HepG2 (cell line): Measurements from ENCODE around the gene CDK3. TPM values are rescaled to one million over a fixed set of nuclear protein-coding genes. Genes with fewer than 3 reads are reported as not detected.

Experiments
- AFF4 ChIP-seq: sonication (generic); formaldehyde crosslinking; IDR thresholded peaks from 2 replicates; pipeline ENCODE4 v1.4.0; 2020; ENCODE audit warnings: missing genetic modification reagents
- AGO1 ChIP-seq: fragments of 200-400 bp; formaldehyde crosslinking; IDR thresholded peaks from 2 replicates; pipeline ENCODE4 v1.6.1; 2017; ENCODE audit warnings: mild to moderate bottlenecking, low read depth, low read length, moderate library complexity; ENCODE audit not compliant: poor library complexity, severe bottlenecking
- BCL3 ChIP-seq: sonication (generic); formaldehyde crosslinking; IDR thresholded peaks from 2 replicates; pipeline ENCODE4 v1.5.1; 2020; ENCODE audit warnings: mild to moderate bottlenecking, missing genetic modification reagents, moderate library complexity
- EED ChIP-seq: sonication (generic); formaldehyde crosslinking; IDR thresholded peaks from 2 replicates; pipeline ENCODE4 v1.5.0; 2020; ENCODE audit warnings: mild to moderate bottlenecking, missing genetic modification reagents
- FLYWCH1 ChIP-seq: sonication (generic); formaldehyde crosslinking; IDR thresholded peaks from 2 replicates; pipeline ENCODE4 v1.8.1; 2023; ENCODE audit warnings: mild to moderate bottlenecking, missing genetic modification reagents
- HES4 ChIP-seq: sonication (generic); formaldehyde crosslinking; IDR thresholded peaks from 2 replicates; pipeline ENCODE4 v1.9.0; 2021; ENCODE audit warnings: mild to moderate bottlenecking, missing genetic modification reagents, borderline replicate concordance
- HNRNPH1 ChIP-seq: fragments of 200-400 bp; formaldehyde crosslinking; optimal IDR thresholded peaks from 2 replicates; pipeline ENCODE3; 2017; ENCODE audit warnings: mild to moderate bottlenecking, low read depth, low read length
- KMT2B ChIP-seq: IDR thresholded peaks from 2 replicates; pipeline ENCODE4 v1.6.1; 2016; ENCODE audit warnings: missing genetic modification reagents, missing compliant biosample characterization
- LBX2 ChIP-seq: sonication (generic); formaldehyde crosslinking; IDR thresholded peaks from 2 replicates; pipeline ENCODE4 v1.5.0; 2020; ENCODE audit warnings: missing genetic modification reagents, mild to moderate bottlenecking, borderline replicate concordance
- NCOA2 ChIP-seq: sonication (generic); formaldehyde crosslinking; IDR thresholded peaks from 2 replicates; pipeline ENCODE4 v1.8.0; 2022; ENCODE audit warnings: inconsistent platforms
- PCBP1 ChIP-seq: fragments of 200-400 bp; formaldehyde crosslinking; IDR thresholded peaks from 2 replicates; pipeline ENCODE4 v1.6.1; 2017; ENCODE audit warnings: mild to moderate bottlenecking, low read depth, low read length, borderline replicate concordance
- PHF8 ChIP-seq: sonication (generic); formaldehyde crosslinking; IDR thresholded peaks from 2 replicates; pipeline ENCODE4 v1.5.0; 2020; ENCODE audit warnings: missing genetic modification reagents
- POLR2A ChIP-seq, 2 experiments: IDR thresholded peaks; 2 replicates each; pipeline ENCODE4 v1.6.1; 2011; ENCODE audit warnings: low read depth in 2 of 2, low read length in 2 of 2, mild to moderate bottlenecking in 1 of 2, moderate library complexity in 1 of 2; ENCODE audit not compliant: insufficient read depth in 1 of 2
- RBM39 ChIP-seq: fragments of 200-400 bp; formaldehyde crosslinking; IDR thresholded peaks from one replicate; pipeline ENCODE4 v1.6.1; 2018; ENCODE audit warnings: antibody characterized with exemption, mild to moderate bottlenecking, low read depth, low read length; ENCODE audit not compliant: poor library complexity, severe bottlenecking
- RFXAP ChIP-seq: sonication (generic); formaldehyde crosslinking; IDR thresholded peaks from 2 replicates; pipeline ENCODE4 v1.4.0; 2020; ENCODE audit warnings: missing genetic modification reagents, borderline replicate concordance
- RNF219 ChIP-seq: sonication (generic); formaldehyde crosslinking; IDR thresholded peaks from 2 replicates; pipeline ENCODE4 v1.5.0; 2020; ENCODE audit warnings: mild to moderate bottlenecking, missing genetic modification reagents
- ZC3H4 ChIP-seq: sonication (generic); formaldehyde crosslinking; IDR thresholded peaks from 2 replicates; pipeline ENCODE4 v1.4.0; 2020; ENCODE audit warnings: missing genetic modification reagents, borderline replicate concordance
- ZNF251 ChIP-seq: sonication (generic); formaldehyde crosslinking; IDR thresholded peaks from 2 replicates; pipeline ENCODE4 v1.9.0; 2021; ENCODE audit warnings: mild to moderate bottlenecking, missing genetic modification reagents
- ZNF563 ChIP-seq: sonication (generic); formaldehyde crosslinking; IDR thresholded peaks from 2 replicates; pipeline ENCODE4 v1.8.0; 2022; ENCODE audit warnings: mild to moderate bottlenecking, moderate library complexity, missing genetic modification reagents
- ZNF619 ChIP-seq: sonication (generic); formaldehyde crosslinking; IDR thresholded peaks from 2 replicates; pipeline ENCODE4 v1.4.0; 2020; ENCODE audit warnings: mild to moderate bottlenecking, missing genetic modification reagents
- ZSCAN22 ChIP-seq: sonication (generic); formaldehyde crosslinking; IDR thresholded peaks from 2 replicates; pipeline ENCODE4 v1.4.0; 2020; ENCODE audit warnings: mild to moderate bottlenecking, missing genetic modification reagents
- ZSCAN29 ChIP-seq: sonication (generic); formaldehyde crosslinking; conservative IDR thresholded peaks from 2 replicates; pipeline ENCODE4 v1.4.0; 2020; ENCODE audit warnings: mild to moderate bottlenecking, missing genetic modification reagents
- polyA plus RNA-seq, 8 experiments: library from polyadenylated mRNA; depleted of rRNA in 3 of 8; stranded (reverse) in 7 of 8; unstranded in 1 of 8; fragments of >200 nt; fragmentation: Illumina TruSeq in 4 of 8; extraction: Trizol in 4 of 8; gene quantifications; 2 replicates each; pipeline versions ENCODE4 v1.2.1 to v1.2.3, GENCODE V29; 2011 to 2016; ENCODE audit warnings: low read depth in 4 of 8, missing spikeins in 1 of 8, mixed read lengths in 1 of 8; ENCODE audit not compliant: insufficient read depth in 1 of 8
- total RNA-seq, 5 experiments: library from RNA; depleted of rRNA; stranded (reverse); fragments of >200 nt; fragmentation: Illumina TruSeq; extraction: Trizol; gene quantifications; 2 replicates each; pipeline ENCODE4 v1.2.3, GENCODE V29; 2016; ENCODE audit warnings: low read depth in 1 of 5

Gene CDK3
- total and polyA plus RNA-seq, 2 of the 13 experiments (the other 11 are each of a cell fraction or from before 2014, with no cell fraction given) = 5.8 to 11.4 TPM

GRCh38 chr17:76027159-76027839 is 26.6 kb downstream of the CDK3 start, which contains the start of gene EVPL (continued):
- TF ChIP-seq PCBP1 (no peak), FLYWCH1 (no peak), HES4 (CRISPR knock-in tag) (no peak), ZNF619 (CRISPR knock-in tag) (peak; percentile 64), AFF4 (CRISPR knock-in tag) (no peak), ZSCAN22 (no peak), ZC3H4 (no peak), KMT2B (peak; percentile 20; the same call in 1 of the 2 replicates), LBX2 (no peak), RNF219 (no peak), ZNF251 (CRISPR knock-in tag) (0 out of 2 replicates have a peak, but pooled peaks have one; percentile 28), NCOA2 (CRISPR knock-in tag) (peak; percentile 19; the same call in 1 of the 2 replicates), AGO1 (no peak), HNRNPH1 (no peak), PHF8 (CRISPR knock-in tag) (peak; percentile 76; the same call in 1 of the 2 replicates), ZNF563 (CRISPR knock-in tag) (peak; percentile 82; the same call in 1 of the 2 replicates), EED (no peak), POLR2A (IDR thresholded peaks at IDR 0.05; ENCODE audit: insufficient read depth in 1 of 2, low read depth in 2 of 2, low read length in 2 of 2) (peak; percentile 63 to 76), BCL3 (CRISPR knock-in tag) (no peak), RFXAP (CRISPR knock-in tag) (no peak; the same call in 1 of the 2 replicates), ZSCAN29 (CRISPR knock-in tag) (0 out of 2 replicates have a peak, but pooled peaks have one; percentile 35), RBM39 (no peak)
